Mesothelial cell of epicardium (in vitro differentiated cells): ENCODE data around the gene PITPNM3. TPM values are rescaled to one million over a fixed set of nuclear protein-coding genes. Genes with fewer than 3 reads are reported as not detected.
A peak's percentile ranks its signal among the peaks of the same experiment; 100 is the strongest.

Source experiments
- DNase-seq, 2 experiments: peaks; one replicate each; pipeline ENCODE4 v3.0.0; 2021; ENCODE audit warnings: low spot score in 2 of 2; ENCODE audit not compliant: unreplicated experiment in 2 of 2
- H3K27ac Mint-ChIP-seq: 2 replicates; pipeline ENCODE4 v1.8.0; 2021; ENCODE audit warnings: mixed read lengths
- H3K27me3 Mint-ChIP-seq: 2 replicates; pipeline ENCODE4 v1.8.0; 2021; ENCODE audit warnings: low read depth, mixed read lengths
- H3K36me3 Mint-ChIP-seq: 2 replicates; pipeline ENCODE4 v1.8.0; 2021; ENCODE audit warnings: mixed read lengths
- H3K4me1 Mint-ChIP-seq: 2 replicates; pipeline ENCODE4 v1.8.0; 2021; ENCODE audit warnings: mixed read lengths
- H3K4me3 Mint-ChIP-seq: 2 replicates; pipeline ENCODE4 v1.8.0; 2021; ENCODE audit warnings: mild to moderate bottlenecking, moderate library complexity, mixed read lengths
- H3K9me3 Mint-ChIP-seq: 2 replicates; pipeline ENCODE4 v1.8.0; 2021; ENCODE audit warnings: mixed read lengths
- CTCF ChIP-seq: fragments of 200-600 bp; sonication (generic); IDR thresholded peaks from one replicate; pipeline ENCODE4 v1.5.0; 2021; ENCODE audit warnings: antibody characterized with exemption; ENCODE audit not compliant: unreplicated experiment
- total RNA-seq: library from RNA; stranded (reverse); gene quantifications from 3 replicates; pipeline ENCODE4 v1.2.1, GENCODE V29; 2021

PITPNM3 gene
- 1.9 to 2.4 TPM (median 2.3 TPM) in 3 replicates for total RNA-seq

- Mint-ChIP-seq H3K27me3 (peaks cover 70% of the 10 kb centered on the region), H3K9me3 (no peaks in the 10 kb centered on the region), H3K27ac (no peak within 1 kb of the TSS), H3K4me3 (peak within 1 kb of the TSS; percentile 69), H3K4me1 (peaks cover 30% of the 10 kb centered on the region), H3K36me3 (no peaks in the 10 kb centered on the region)
- no peak for TF ChIP-seq CTCF
- no peak for DNase-seq
Measured at GRCh38 chr17:6556121-6557039, at the start of gene PITPNM3. Gene PITPNM3 (minus strand): TSS chr17:6556555. CDS start chr17:6556406, 149 bp downstream.

GRCh38 chr17:6605142-6605541 is 48.8 kb upstream of the PITPNM3 start:
- Mint-ChIP-seq H3K4me3 (no peak overlapping the region), H3K36me3 (peaks cover 27% of the 10 kb centered on the region), H3K27me3 (no peaks in the 10 kb centered on the region), H3K27ac (no peak overlapping the region), H3K4me1 (no peaks in the 10 kb centered on the region), H3K9me3 (no peaks in the 10 kb centered on the region)
- no peak for TF ChIP-seq CTCF
- DNase-seq: no peak

- H3K9me3 Mint-ChIP-seq: no peaks in the 10 kb centered on the region
- no peaks in the 10 kb centered on the region for H3K27me3 Mint-ChIP-seq
- no peak for TF ChIP-seq CTCF
- peaks cover 23% of the 10 kb centered on the region for H3K36me3 Mint-ChIP-seq
- peak overlapping the region; percentile 2 for H3K27ac Mint-ChIP-seq
- H3K4me3 Mint-ChIP-seq: no peak overlapping the region
- H3K4me1 Mint-ChIP-seq: no peaks in the 10 kb centered on the region
- no peak for DNase-seq
Measured at GRCh38 chr17:6603744-6604325, 47.5 kb upstream of the PITPNM3 start.

GRCh38 chr17:6602141-6602540 is 45.8 kb upstream of the PITPNM3 start:
- no peak overlapping the region for H3K27ac Mint-ChIP-seq
- TF ChIP-seq CTCF: no peak
- H3K27me3 Mint-ChIP-seq: no peaks in the 10 kb centered on the region
- DNase-seq: no peak
- no peak overlapping the region for H3K4me3 Mint-ChIP-seq
- no peaks in the 10 kb centered on the region for H3K4me1 Mint-ChIP-seq
- H3K9me3 Mint-ChIP-seq: no peaks in the 10 kb centered on the region
- peaks cover 26% of the 10 kb centered on the region for H3K36me3 Mint-ChIP-seq

- no peak for TF ChIP-seq CTCF
- no peaks in the 10 kb centered on the region for H3K27me3 Mint-ChIP-seq
- DNase-seq: no peak
- no peak overlapping the region for H3K27ac Mint-ChIP-seq
- peaks cover 22% of the 10 kb centered on the region for H3K36me3 Mint-ChIP-seq
- no peaks in the 10 kb centered on the region for H3K9me3 Mint-ChIP-seq
- no peaks in the 10 kb centered on the region for H3K4me1 Mint-ChIP-seq
- no peak overlapping the region for H3K4me3 Mint-ChIP-seq
Measured at GRCh38 chr17:6599364-6599763, 43.0 kb upstream of the PITPNM3 start.
